Measurements from ENCODE around the gene CELF4.

DNA sequence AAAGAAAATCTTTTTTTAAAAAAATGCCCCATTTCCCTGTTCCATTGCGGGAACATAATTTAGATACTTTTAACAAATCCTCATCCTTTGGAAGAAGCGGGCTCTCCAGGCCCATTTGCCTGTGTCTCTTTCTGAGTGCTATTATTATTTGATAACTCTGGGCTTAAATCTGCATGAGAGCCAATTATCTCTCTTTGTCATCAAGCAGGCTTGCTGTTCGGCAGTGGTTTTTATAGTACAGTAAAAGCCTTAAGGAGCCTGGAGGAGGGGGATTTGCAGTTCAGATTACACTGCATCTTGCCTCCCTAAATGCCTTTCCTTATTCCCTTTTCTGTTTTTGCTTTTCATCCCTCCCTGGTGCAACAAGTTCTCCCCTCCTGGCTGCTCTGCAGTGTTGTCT is 50.6 kb downstream of the CELF4 start:
- TF ChIP-seq, protein P1, sequence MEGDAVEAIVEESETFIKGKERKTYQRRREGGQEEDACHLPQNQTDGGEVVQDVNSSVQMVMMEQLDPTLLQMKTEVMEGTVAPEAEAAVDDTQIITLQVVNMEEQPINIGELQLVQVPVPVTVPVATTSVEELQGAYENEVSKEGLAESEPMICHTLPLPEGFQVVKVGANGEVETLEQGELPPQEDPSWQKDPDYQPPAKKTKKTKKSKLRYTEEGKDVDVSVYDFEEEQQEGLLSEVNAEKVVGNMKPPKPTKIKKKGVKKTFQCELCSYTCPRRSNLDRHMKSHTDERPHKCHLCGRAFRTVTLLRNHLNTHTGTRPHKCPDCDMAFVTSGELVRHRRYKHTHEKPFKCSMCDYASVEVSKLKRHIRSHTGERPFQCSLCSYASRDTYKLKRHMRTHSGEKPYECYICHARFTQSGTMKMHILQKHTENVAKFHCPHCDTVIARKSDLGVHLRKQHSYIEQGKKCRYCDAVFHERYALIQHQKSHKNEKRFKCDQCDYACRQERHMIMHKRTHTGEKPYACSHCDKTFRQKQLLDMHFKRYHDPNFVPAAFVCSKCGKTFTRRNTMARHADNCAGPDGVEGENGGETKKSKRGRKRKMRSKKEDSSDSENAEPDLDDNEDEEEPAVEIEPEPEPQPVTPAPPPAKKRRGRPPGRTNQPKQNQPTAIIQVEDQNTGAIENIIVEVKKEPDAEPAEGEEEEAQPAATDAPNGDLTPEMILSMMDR (IDR thresholded peaks at IDR 0.05), result no peak
- TF ChIP-seq POLR2A (IDR thresholded peaks at IDR 0.05), result no peak

Data from breast epithelium (tissue), 3 donors.